ENCODE measurements around the gene UBE2E1. TPM values are rescaled to one million over a fixed set of nuclear protein-coding genes. Genes with fewer than 3 reads are reported as not detected.
A peak's percentile ranks its signal among the peaks of the same experiment; 100 is the strongest.

UBE2E1 gene
- total RNA-seq, 1 donor from 2014 or later: 74.6 TPM

GRCh38 chr3:23859012-23859743 is 53.4 kb downstream of the UBE2E1 start:
- intact Hi-C loops (cut with DNase I): no loop called here
- TF ChIP-seq CTCF (IDR thresholded peaks at IDR 0.05): no peak
- Histone ChIP-seq H3K4me3 (no peak overlapping the region), H3K36me3 (peaks cover 0 to 3% of the 10 kb centered on the region in 2 donors), H3K27me3 (no peaks in the 10 kb centered on the region), H3K9me3 (no peaks in the 10 kb centered on the region), H3K27ac (peak overlapping the region in 1 of 2 donors; percentile 39), H3K4me1 (peaks cover 8 to 19% of the 10 kb centered on the region in 2 donors)
- DNase-seq (ENCODE audit: low spot score in 2 of 2): no peak

GRCh38 chr3:23859839-23860382 is 54.2 kb downstream of the UBE2E1 start:
- Histone ChIP-seq H3K27ac (peak overlapping the region in 1 of 2 donors; percentile 39), H3K4me3 (no peak overlapping the region), H3K9me3 (no peaks in the 10 kb centered on the region), H3K4me1 (peaks cover 8 to 19% of the 10 kb centered on the region in 2 donors), H3K36me3 (peaks cover 0 to 3% of the 10 kb centered on the region in 2 donors), H3K27me3 (no peaks in the 10 kb centered on the region)
- no peak for TF ChIP-seq CTCF (IDR thresholded peaks at IDR 0.05)
- intact Hi-C loops (cut with DNase I): no loop called here
- no peak for DNase-seq (ENCODE audit: low spot score in 2 of 2)

GRCh38 chr3:23861689-23862088 is 55.9 kb downstream of the UBE2E1 start:
- TF ChIP-seq CTCF (IDR thresholded peaks at IDR 0.05): no peak
- intact Hi-C loops (cut with DNase I): no loop called here
- H3K4me1 ChIP-seq: peaks cover 8 to 20% of the 10 kb centered on the region in 2 donors
- no peak overlapping the region for H3K4me3 ChIP-seq
- no peak overlapping the region for H3K27ac ChIP-seq
- H3K36me3 ChIP-seq: peaks cover 0 to 3% of the 10 kb centered on the region in 2 donors
- no peak for DNase-seq (ENCODE audit: low spot score in 2 of 2)
- H3K27me3 ChIP-seq: no peaks in the 10 kb centered on the region
- H3K9me3 ChIP-seq: no peaks in the 10 kb centered on the region

GRCh38 chr3:23863060-23863459 is 57.3 kb downstream of the UBE2E1 start:
- no peak for DNase-seq (ENCODE audit: low spot score in 2 of 2)
- Histone ChIP-seq H3K9me3 (no peaks in the 10 kb centered on the region), H3K27me3 (no peaks in the 10 kb centered on the region), H3K4me1 (peaks cover 4 to 19% of the 10 kb centered on the region in 2 donors), H3K27ac (no peak overlapping the region), H3K4me3 (no peak overlapping the region), H3K36me3 (peaks cover 0 to 3% of the 10 kb centered on the region in 2 donors)
- no peak for TF ChIP-seq CTCF (IDR thresholded peaks at IDR 0.05)
- intact Hi-C loops (cut with DNase I): no loop called here

- intact Hi-C loops (cut with DNase I): no loop called here
- DNase-seq (ENCODE audit: low spot score in 2 of 2): no peak
- H3K4me1 ChIP-seq: peaks cover 0 to 16% of the 10 kb centered on the region in 2 donors
- no peak for TF ChIP-seq CTCF (IDR thresholded peaks at IDR 0.05)
- no peak overlapping the region for H3K4me3 ChIP-seq
- H3K36me3 ChIP-seq: peaks cover 0 to 3% of the 10 kb centered on the region in 2 donors
- H3K27ac ChIP-seq: no peak overlapping the region
- H3K27me3 ChIP-seq: no peaks in the 10 kb centered on the region
- no peaks in the 10 kb centered on the region for H3K9me3 ChIP-seq
Observed at GRCh38 chr3:23864931-23865330, 59.2 kb downstream of the UBE2E1 start.
